ENCODE results near the gene AHRR.

AHRR gene

DNA sequence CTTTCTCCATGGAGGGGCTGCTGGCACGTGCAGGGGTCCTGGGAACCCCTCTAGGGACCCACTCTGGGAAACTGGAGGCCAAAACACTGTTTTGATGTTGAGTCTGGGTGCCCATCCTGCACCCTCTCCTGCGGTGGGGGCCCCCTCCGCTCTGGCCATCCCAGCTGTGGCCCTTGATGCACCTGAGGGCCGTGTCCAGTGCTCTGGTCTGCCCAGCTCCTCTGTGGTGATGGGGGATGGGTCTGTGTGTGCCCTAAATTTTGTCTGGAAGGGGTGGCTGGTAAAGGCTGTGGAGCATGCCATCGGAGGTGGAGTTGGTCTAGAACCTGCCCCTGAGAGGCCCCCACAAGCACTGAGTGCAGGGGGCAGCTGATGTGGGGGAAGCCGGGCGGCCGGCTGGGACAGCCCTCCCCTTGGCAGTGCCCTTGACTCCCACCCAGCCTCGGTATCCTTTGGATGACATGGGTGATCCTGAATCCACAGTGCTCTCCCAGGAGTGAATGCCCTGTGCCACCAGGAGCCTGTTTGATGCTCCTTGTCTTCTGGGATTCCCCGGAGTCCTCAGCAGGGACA lies 26.3 kb downstream of the AHRR start:
- no peak for DNase-seq

DNA sequence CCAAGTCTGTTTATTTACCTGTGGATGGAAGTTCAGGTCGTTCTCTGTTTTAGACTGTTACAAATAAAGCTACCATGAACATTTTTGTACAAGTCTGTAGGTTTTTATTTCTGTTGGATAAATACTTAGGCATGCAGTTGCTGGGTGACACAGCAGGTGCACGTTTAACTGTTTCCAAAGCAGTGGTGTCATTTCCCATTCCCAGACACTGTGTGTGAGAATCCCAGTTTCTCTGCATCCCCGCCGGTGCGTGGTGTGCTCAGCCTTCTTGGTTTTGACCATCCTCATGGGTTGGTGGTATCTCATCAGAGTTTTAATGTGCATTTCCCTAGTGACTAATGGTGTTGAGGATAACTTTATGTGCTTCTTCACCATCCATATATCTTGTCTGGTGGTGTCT lies 27.2 kb downstream of the AHRR start:
- DNase-seq: no peak

DNA sequence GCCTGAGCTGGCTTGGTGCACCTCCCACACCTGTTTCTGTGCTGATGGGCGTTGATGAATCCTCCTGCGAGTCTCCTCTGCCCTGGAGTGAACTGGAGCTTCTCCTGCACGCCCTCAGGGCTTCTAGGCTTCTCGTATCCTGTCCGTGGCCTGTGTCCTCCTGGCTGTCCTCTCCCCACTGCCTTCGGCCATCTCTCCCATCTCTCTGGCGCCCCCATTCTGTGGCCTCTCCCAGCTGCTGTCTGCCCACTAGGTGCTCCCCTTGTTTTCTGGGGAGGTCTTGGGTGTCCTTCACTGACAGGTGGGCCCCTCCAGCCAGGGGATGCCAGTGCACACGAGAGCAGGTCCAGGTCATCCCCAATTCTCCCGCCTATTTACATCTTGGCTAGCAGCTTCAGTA lies 28.8 kb downstream of the AHRR start:
- DNase-seq: no peak

DNA sequence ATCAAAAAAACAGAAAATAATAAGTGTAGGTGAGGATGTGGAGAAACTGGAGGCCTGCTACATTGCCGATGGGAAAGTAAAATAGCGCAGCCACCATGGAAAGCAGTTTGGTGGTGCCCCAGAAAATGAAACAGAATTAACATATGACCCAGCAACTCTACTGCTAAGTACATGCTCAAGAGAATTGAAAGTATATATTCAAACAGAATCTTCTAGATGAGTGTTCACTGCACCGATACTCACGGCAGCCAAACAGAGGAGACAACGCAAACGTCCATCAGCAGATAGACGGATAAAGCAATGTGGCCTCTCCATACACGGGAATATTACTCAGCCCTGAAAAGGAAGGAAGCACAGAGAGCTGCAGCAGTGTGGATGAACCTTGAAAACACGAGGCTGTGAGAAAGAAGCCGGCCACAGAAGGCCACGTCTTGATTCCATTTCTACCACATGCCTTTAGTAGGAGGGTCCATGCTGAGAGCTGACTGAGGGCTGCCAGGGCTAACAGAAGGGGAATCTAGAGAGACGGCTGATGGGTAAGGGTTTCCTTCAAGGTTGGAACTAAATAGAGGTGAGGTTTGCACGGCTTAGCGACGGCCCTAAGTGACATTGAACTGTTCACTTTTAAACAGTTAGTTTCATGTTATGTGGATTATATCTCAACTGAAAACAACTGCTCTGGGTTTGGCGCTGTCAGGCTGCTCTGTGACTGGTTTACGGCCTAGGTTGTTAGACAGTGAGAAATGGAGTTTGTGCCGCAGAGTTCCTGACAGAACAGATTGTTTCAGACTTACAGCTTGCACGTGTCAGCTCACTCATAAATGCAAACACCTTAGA lies 29.8 kb downstream of the AHRR start:
- DNase-seq: no peak

DNA sequence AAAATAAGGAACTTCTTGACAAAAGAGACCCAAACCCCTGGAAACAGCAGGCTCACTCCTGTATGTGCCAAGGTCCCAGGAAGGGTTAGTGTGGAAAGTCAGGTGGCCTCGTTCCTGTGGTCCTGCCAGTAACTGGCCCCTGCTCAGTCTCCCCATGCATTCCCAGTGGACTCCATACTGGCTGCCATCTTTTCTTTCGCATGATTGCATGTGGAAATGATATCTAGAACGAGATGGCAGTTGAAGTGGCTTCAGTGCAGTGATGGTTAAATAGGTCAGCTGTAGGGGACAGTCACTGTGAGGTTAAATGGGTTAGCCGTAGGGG lies 30.4 kb downstream of the AHRR start:
- no peak for DNase-seq

DNA sequence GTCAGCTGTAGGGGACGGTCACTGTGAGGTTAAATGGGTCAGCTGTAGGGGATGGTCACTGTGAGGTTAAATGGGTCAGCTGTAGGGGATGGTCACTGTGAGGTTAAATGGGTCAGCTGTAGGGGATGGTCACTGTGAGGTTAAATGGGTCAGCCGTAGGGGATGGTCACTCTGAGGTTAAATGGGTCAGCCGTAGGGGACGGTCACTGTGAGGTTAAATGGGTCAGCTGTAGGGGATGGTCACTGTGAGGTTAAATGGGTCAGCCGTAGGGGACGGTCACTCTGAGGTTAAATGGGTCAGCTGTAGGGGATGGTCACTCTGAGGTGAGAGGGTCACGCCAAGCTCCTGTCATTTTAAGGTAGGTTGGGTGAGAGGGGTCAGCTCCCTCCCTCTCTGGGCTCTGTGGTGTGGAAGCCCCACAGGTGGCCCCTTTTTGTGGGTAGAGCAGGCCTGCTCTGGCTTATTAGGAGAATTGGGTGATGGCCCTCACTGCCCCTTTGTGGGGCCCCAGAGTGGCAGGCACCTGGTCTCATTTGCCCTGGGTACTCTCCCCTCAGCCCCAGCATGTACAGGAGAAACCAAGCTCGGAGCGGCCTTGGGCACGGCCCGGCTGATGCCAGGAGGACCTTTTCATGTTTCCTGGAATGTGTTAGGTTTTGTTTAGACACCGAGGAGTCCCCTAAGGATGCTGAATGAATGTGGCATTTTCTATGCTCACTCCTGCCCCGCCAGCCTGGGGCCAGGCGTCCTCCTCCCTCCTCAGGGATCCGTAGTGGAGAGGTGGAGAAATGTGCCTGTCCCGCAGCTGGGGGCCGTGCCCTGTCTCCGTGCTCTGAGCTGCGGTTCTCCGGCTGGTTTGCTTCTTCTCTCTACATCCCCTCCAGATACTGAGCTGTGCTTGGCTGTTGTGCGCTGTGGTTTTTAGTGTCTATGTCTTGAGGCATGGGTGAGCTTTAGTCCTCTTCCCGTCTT lies 31.4 kb downstream of the AHRR start:
- no peak for DNase-seq

DNA sequence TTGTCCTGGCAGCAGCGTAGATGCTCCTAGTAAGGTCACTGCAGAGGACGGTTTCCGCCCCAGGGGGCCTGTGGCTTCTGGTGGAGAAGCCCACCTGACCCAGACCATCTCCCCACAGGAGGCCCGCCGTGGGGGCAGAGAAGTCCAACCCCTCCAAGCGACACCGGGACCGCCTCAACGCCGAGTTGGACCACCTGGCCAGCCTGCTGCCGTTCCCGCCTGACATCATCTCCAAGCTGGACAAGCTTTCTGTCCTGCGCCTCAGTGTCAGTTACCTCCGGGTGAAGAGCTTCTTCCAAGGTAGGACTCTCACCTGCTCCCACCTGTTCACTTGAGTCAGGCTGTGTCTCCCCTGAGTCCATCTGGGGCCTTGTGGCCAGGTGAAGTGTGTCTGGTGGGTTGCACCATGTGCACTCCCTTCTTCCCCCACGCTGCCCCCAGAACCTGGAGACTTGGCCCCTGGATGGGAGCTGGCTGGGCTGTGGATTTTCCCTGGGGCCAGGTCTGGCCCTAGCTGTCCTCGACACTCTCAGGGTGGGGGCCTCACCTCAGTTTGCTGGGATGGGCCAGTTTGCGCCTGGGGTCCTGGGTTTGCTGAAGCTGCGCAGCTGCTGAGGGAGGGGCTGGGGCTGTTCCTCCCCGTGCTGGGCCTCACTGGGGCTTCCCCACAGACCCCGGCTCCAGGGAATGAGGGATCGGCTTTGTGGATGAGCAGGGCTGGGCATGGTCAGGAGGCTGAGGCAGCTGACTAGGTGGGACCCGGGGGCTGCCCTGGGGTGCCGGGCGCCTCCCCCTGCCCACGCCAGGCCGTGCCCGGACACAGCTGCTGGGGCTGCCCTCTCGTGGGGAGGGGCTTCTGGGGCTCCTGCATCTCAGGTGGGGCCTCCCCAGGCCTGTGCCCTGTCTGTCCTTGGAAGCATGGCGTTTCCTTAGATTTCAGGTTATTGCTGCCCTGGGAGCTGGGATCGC lies 32.4 kb downstream of the AHRR start:
- no peak for DNase-seq

DNA sequence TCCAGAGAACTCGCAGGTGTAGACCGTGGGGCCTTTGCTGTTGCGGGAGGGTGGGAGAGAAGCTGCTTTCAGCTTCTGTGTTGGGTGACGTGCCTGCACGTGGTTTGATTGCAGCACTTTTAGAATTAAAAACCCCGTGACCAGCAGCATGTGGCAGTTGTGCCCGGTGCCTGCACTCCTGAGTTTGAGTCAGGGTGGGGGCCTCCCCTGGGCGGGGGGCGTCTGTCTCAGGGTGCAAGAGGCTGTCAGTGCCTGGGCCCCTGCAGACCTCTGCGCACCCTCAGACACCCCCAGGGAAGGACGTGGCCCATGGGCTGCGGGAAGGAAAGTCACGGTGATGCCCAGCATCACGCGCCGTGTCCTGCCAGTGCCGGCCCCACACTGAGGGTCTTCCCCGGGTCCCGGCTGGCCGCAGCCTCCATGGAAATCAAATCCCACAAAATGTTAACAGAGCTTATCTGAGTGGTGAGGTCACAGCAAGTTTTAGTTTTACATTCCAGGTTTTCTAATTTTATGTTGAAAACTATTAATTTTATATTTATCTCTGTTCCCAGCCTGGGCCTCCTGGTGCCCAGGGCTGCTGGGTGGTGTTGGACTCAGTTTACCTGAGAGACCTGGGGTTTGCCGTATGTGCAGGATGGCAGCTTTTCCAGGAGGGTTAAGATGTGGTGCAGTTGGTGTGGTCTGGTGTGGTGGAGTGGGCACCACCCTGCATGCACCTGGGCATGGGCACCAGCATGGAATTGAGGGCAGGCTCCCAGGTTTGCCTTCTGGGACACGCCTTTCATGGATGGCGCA lies 33.3 kb downstream of the AHRR start:
- DNase-seq: no peak

DNA sequence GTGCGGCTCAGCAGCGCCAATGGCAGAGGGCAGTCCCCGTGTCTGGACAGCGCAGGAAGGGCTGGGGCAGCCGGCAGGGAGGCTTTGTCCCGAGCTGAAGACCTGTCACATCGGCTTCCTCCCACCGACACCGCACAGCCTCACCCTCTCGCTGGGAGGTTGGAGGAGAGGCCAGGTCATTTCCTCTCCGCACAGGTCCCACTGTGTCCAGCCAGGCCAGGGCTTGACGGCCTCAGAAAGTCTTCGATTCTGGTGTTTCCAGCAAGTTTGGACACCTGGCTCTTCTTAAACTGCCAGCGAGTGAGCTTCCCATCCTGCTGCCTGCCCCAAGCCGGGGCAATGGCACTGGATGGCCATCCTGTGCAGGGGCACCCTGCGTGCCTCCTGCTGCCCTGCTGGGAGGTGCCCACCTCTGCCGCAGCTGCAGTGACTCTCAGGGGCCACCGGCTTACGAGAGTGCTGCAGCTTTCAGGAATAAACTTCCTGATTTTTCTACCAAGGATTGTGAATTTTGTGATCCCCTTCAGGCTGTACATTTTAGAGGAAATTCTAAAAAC lies 33.9 kb downstream of the AHRR start:
- DNase-seq: no peak

DNA sequence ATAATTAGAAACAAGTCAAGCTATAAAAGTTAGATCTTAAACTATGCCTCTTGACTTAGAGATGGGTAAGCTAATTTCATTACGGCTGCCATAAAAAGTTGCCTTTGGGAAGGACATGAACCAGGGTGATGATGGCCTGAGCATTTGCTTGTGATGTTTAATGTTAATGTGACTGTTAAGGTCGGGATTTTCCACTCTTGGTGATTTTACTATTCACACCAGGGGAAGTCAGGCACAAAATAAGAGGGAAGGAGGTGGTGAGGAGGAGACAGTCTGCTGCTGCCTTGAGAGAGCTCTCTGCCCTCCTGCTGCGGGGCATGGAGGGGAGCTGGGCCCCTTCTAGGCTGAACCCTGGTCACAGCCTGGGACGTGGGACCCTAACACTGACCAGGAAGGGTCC lies 34.4 kb downstream of the AHRR start:
- no peak for DNase-seq

DNA sequence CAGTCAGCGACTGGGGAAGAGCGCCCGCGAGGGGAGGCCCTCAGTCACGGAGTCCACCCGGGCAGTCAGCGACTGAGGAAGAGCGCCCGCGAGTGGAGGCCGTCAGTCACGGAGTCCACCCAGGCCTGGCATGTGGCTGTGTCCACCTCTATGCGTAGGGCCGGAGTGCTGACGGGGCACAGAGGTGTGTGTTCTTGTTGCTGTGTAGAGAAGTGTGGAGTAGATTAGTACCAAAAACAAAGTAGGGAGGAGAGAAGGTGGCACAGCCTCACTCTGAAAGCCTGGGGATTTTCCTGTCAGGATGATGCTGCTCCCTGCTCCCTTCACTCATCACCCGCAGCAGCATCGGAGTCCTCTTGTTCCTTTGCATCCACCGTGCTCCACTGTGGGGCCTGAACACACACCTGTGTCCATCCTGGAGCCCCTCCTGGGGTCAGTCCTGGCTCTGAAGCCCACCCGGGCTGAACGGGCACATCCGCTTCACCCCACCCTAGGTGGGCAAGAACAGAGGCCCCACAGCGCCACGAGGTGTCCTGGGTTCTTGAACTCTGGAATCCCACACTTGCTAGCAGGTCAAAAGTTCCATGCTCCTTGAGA lies 37.9 kb downstream of the AHRR start:
- DNase-seq: no peak

DNA sequence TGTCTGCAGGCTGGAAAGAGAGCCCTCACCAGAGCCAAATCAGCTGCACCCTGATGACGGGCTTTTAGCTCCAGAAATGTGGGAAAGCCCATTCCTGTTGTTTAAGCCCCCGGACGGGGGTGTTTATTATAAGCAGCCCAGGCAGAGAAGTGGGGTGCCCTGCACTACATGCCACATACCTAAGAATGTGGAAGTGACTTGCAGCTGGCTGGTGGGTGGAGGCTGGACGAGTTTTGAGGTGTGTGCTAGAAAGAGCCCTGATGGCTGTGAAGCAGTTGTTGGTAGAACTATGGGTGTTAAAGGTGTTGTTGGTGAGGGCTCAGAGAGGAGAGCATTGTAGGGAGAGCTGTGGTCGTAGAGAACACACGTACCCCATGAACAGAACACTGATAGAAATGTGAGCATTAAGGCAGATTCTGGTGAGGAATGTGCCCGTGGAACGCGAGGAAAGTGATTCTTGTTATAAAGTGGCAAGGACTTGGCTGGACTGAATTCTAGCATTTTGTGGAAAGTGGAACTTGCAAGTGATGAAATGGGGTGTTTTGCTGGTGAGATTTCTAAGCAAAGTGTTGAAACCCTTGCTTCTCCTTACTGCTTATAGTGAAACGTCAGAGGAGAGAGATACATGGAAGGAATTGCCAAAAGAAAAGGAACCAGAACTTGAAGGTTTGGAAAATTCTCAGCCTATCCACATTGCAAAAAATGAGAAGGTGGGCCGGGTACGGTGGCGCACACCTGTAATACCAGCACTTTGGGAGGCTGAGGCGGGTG lies 38.9 kb downstream of the AHRR start:
- no peak for DNase-seq

DNA sequence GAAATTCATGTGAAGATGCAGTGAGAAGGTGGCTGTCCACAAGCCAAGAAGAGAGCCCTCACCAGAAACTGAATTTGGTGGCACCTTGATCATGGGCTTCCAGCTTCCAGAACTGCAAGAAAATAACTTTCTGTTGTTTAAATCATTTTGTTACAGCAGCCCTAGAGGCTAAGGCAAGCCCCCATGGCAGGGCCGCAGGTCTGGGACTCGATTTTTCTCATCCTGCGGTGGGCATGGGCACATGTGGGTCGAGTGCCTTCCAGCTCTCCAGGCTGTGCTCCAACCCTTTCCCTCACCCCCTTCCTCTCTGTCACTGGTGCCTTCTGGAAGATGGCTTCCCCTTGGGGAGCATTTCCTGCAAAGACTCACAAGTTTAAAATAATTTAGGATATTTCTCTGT lies 40.7 kb downstream of the AHRR start:
- no peak for DNase-seq

DNA sequence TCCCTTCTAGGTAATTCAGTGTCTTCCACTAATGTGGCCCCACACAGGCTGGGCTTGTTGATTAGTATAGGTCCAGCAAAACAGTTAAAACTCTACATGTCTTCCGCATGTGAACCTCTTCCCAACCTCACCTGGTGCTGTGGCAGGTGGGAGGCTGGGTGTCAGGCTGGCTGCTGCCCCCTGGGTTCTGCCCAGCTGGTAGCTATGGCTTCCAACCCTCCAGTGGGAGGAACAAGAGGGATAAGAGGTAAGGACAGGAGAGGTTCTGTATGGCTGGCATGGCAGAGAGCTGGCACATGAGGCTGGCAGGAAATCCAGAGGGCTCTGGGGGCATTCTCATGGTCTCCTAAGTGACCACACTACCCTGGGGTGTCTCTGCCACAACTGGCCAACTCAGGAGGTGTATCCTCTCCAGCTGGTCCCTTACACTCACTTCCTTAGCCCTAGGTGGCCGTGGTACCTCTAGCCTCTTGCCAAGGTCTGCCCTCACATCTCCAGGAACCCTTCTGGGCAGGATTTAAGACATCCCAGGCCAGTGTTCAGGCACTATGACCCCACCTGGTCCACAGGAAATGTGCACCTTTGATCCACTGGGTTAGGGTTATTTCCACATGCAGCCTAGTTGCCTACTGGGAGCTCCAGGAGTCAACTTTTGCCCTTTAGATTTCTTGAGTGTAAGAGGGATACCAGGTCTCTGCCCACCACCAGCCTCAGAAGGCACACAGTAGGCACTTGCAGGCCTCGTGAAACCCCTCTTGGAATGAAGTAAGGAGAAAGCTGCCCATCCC lies 41.7 kb downstream of the AHRR start:
- DNase-seq: peak in 1 of 2 experiments; percentile 12

DNA sequence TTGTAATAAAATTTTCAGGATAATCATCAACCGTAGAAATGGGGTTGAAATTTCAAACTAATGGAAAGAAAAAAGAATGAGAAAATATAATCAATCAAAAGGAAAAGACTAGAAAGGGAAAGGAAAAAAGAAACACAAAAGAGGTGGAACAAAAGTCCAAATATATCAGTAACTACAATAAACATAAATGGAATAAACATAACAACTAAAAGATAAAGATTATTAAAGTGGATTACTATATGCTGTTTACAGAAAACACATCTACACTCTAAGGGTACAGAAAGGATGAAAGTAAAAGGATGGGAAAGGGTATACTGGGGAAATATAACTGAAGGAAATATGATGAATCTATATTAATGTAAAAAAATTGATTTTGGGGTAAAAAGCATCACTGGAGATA lies 43.0 kb downstream of the AHRR start:
- DNase-seq: no peak

DNA sequence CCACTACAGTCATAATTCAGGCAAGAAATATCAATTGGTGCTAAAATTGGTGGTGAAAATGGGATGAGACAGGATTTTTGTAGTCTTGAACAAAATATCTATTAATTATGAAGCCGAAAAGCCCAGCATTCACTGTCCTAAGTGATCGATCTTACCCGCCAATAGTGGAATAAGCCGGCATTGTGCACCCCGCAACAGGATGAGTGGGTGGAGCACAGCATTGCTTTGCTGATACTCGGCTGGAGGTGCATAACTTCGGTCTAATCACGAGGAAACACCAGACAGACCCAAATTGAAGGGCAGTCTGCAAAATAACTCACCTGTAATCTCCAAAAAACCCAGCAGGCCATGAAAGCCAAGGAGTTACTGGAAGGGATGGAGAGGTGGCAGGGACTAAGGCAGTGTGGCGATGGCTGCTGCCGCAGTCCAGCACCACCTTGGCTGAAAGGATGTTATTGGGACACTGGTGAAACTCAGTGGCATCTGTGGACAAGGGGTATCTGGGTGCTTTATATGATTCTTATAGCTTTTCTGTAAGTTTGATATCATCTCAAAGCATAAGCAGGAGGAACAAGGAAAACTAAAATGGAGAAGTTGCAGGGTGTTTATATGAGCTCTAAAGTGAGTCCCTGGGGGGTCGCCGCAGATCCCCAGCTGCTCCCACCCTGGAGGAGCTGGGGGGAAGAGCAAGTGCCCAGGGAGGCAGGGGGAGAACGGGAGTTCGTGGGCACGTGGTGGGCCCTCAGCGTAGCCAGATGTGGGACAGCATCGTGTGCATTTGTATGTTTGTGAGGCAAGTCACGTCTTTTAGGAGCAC lies 45.2 kb downstream of the AHRR start:
- no peak for DNase-seq

DNA sequence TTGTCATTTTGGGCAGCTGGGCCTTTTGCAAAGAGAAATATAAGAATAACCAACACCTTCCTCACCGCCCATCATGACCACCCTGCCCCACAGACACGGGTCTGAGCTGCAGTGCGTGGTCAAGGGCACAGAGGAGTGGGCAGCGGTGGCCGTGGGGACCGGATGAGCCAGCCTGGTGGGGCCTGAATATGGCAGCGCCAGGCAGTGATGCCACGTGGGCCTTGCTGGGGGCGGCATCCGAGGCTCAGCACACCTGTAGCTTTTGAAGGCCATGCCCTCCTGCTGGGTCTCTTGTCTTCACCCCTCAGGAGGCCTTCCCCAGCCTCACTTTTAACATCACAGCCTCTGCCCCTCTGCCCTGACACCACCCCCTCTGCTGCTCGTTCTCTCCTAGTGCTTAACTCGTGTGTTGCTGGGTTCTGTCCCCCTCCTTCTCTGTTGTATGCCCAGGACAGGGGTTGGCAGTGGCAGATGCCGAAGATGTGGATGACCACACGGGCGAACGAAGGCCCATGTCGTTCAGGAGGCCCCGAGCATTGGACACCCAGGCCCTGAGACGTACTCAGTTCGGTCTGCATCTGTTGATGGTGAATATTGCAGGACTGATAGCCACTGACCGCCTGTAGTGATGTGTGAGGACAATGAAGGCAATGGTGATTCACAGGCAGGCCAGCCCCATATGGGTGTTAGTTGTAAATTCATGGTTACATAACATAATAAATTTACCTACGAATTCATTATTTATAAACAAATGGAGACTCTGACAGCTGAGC lies 46.0 kb downstream of the AHRR start:
- DNase-seq: peak in 1 of 2 experiments; percentile 15
